GM19372 (cell line): ENCODE measurements around the gene EXPH5.
"Not testable (repeated sequence)": the region's sequence is repeated elsewhere in the genome, so short reads cannot be mapped to it uniquely, and the experiment has no call there.

Experiments
- ATAC-seq: cut with Tn5 transposase; IDR thresholded peaks from one replicate; pipeline ENCODE4 v1.9.1; 2021; ENCODE audit warnings: mild to moderate bottlenecking, low read depth, moderate library complexity; ENCODE audit not compliant: unreplicated experiment

The EXPH5 gene

GRCh38 chr11:108602818-108603217, 9.2 kb upstream of the EXPH5 start:
- not testable (repeated sequence) for ATAC-seq

- no peak for ATAC-seq
Measured at GRCh38 chr11:108601150-108601549, 7.6 kb upstream of the EXPH5 start.

- ATAC-seq: no peak
Measured at GRCh38 chr11:108599978-108600377, 6.4 kb upstream of the EXPH5 start.

- ATAC-seq: no peak
Measured at GRCh38 chr11:108597736-108598355, 4.3 kb upstream of the EXPH5 start.

GRCh38 chr11:108596701-108597100, 3.1 kb upstream of the EXPH5 start:
- no peak for ATAC-seq

GRCh38 chr11:108593923-108594434, 411 bp upstream of the EXPH5 start:
- no peak for ATAC-seq

- peak; percentile 10 for ATAC-seq
Measured at GRCh38 chr11:108592591-108593213, 866 bp downstream of the EXPH5 start.

GRCh38 chr11:108591893-108592292, 1.7 kb downstream of the EXPH5 start:
- ATAC-seq: no peak

GRCh38 chr11:108589136-108589535, 4.4 kb downstream of the EXPH5 start:
- ATAC-seq: no peak

- no peak for ATAC-seq
Measured at GRCh38 chr11:108588287-108588686, 5.3 kb downstream of the EXPH5 start.

- ATAC-seq: no peak
Measured at GRCh38 chr11:108587109-108587508, 6.5 kb downstream of the EXPH5 start.

GRCh38 chr11:108586600-108586999, 7.0 kb downstream of the EXPH5 start:
- ATAC-seq: no peak

- ATAC-seq: not testable (repeated sequence)
Measured at GRCh38 chr11:108586185-108586584, 7.4 kb downstream of the EXPH5 start.

GRCh38 chr11:108584973-108585372, 8.6 kb downstream of the EXPH5 start:
- ATAC-seq: no peak

GRCh38 chr11:108580645-108581044, 12.9 kb downstream of the EXPH5 start:
- ATAC-seq: no peak

- no peak for ATAC-seq
Measured at GRCh38 chr11:108580043-108580442, 13.5 kb downstream of the EXPH5 start.

- no peak for ATAC-seq
Measured at GRCh38 chr11:108576523-108576922, 17.0 kb downstream of the EXPH5 start.

- ATAC-seq: no peak
Measured at GRCh38 chr11:108574675-108575074, 18.9 kb downstream of the EXPH5 start.

GRCh38 chr11:108571001-108571400, 22.6 kb downstream of the EXPH5 start:
- ATAC-seq: no peak

GRCh38 chr11:108569896-108570295, 23.7 kb downstream of the EXPH5 start:
- ATAC-seq: no peak

- no peak for ATAC-seq
Measured at GRCh38 chr11:108568195-108568858, 25.2 kb downstream of the EXPH5 start.

GRCh38 chr11:108565653-108566052, 27.9 kb downstream of the EXPH5 start:
- ATAC-seq: no peak
